BLaER1 treated with 17β-estradiol and CSF1 and Interleukin-3, amounts not matched to agents 10 nM and 100 nM (cell line): ENCODE measurements around the gene PIGR.

Experiments
- H3K27ac ChIP-seq, 11 experiments: shearing (Covaris generic); formaldehyde crosslinking; 2 replicates each; pipeline ENCODE4 v1.8.1; 2022
- H3K27me3 ChIP-seq, 11 experiments: shearing (Covaris generic); formaldehyde crosslinking; 2 replicates each; pipeline ENCODE4 v1.8.1; 2022
- H3K36me3 ChIP-seq, 11 experiments: shearing (Covaris generic); formaldehyde crosslinking; 2 replicates each; pipeline ENCODE4 v1.8.1; 2022
- H3K4me1 ChIP-seq, 10 experiments: shearing (Covaris generic); formaldehyde crosslinking; 2 replicates each; pipeline ENCODE4 v1.8.1; 2022
- H3K4me2 ChIP-seq, 11 experiments: shearing (Covaris generic); formaldehyde crosslinking; 2 replicates each; pipeline ENCODE4 v1.8.1; 2022
- H3K4me3 ChIP-seq, 10 experiments: shearing (Covaris generic); formaldehyde crosslinking; 2 replicates each; pipeline ENCODE4 v1.8.1; 2022
- H3K9ac ChIP-seq, 11 experiments: shearing (Covaris generic); formaldehyde crosslinking; 2 replicates each; pipeline ENCODE4 v1.8.1; 2022
- H3K9me3 ChIP-seq, 11 experiments: shearing (Covaris generic); formaldehyde crosslinking; replicated peaks in 1 of 11; 2 replicates each; pipeline ENCODE4 v1.8.1; 2022
- H4K20me1 ChIP-seq, 11 experiments: shearing (Covaris generic); formaldehyde crosslinking; 2 replicates each; pipeline ENCODE4 v1.8.1; 2022
- Cebpa-rat ChIP-seq, 11 experiments: shearing (Covaris generic); IDR thresholded peaks; 2 replicates each; pipeline ENCODE4 v1.8.1; 2022

The PIGR gene

DNA sequence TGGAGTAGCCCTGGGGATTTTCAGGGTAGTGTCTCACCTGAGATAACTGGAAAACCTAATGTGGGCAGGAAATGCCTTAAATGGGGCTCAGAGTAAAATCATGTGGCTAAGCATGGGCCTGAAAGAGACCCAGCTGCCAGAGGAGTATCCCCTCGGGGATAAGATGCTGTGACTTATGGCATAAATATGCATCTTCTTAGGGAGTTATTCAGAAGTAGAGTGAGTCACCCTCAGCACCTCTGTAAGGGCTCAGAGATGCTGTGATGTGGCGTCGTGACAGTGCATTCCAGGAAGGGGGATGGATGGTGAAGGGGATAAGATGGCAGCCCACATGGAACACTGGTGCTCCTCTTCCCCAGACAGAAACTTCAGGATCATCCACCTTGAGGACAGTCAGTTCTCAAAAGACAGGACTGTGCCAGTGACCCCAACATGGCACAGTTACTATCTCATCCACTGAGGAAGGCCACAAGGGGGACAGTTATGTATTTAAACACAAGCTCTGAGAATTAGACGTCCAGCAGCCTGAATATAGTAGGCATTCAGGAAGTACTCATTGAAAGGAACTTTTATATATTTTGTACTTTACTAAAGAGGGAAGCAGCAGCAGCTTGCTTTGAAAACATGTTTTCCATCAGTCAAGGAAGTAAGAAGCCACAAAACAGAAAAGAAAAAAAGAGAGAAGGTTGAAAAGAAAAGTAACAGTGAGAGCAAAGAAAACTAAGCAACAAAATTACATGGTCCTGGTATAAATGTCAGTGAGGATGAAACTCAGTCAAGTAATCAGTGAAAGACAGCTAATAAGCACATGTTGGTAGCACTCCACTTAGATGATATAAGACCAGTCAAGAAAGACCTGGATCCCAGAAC, 40.7 kb downstream of the PIGR start:
- H3K4me2 ChIP-seq = peak overlapping the region; percentile 49 to 77 (median 61)
- peaks cover 20 to 76% (median 55%) of the 10 kb centered on the region in 11 experiments; a peak in 21 of 22 replicates for H3K36me3 ChIP-seq
- no peak overlapping the region for H3K4me3 ChIP-seq
- H4K20me1 ChIP-seq = peaks cover 0 to 28% (median 20%) of the 10 kb centered on the region in 11 experiments; a peak in 18 of 22 replicates
- H3K9me3 ChIP-seq = no peaks in the 10 kb centered on the region
- H3K4me1 ChIP-seq = peaks cover 29 to 42% (median 33%) of the 10 kb centered on the region in 10 experiments
- H3K9ac ChIP-seq = no peak overlapping the region
- peaks cover 23 to 34% (median 30%) of the 10 kb centered on the region in 11 experiments for H3K27me3 ChIP-seq
- H3K27ac ChIP-seq = peak overlapping the region in 6 of 11 experiments; percentile 2 to 52 (median 33); a peak in 11 of 22 replicates
- TF ChIP-seq Cebpa-rat (IDR thresholded peaks at IDR 0.05) = no peak

DNA sequence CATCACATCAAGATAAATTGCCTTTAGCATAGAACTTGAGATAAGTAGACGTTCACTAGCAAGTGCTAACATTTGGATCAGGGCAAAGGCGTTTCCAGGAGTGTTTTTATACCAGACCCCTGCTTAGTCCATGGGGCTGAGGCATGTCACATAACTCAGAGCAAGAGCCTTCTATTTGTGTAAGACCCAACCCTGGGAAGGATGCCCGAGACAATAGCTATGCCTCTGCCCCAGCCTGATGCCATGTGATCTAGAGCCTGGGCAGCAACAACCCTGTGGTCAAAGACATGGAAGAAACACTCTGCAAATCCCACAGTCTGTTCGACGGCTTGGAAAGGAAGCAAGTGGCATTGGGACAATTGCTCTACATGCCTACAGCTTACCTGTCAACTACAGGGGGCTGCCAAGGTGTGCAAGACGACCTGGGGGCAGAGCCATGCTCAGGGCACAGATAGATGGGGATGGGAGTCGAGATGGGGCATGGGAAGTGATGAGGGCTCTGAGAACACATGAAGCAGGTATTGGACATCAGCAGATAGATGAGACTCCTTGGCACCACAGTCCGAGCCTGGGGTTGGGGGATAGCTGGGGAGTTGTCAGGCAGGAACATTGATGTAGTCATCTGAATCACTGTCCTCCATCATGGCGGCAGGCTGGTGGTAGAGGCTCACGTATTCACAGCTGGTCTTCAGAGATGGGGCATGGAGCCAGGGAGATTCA, 41.7 kb downstream of the PIGR start:
- peaks cover 14 to 24% (median 20%) of the 10 kb centered on the region in 11 experiments for H3K27me3 ChIP-seq
- no peak overlapping the region for H3K4me3 ChIP-seq
- H3K9ac ChIP-seq = no peak overlapping the region
- H3K4me1 ChIP-seq = peaks cover 22 to 35% (median 27%) of the 10 kb centered on the region in 10 experiments
- H3K27ac ChIP-seq = no peak overlapping the region
- TF ChIP-seq Cebpa-rat (IDR thresholded peaks at IDR 0.05) = no peak
- H3K4me2 ChIP-seq = peak overlapping the region in 7 of 11 experiments; percentile 49 to 77 (median 64); a peak in 12 of 22 replicates
- H3K9me3 ChIP-seq = no peaks in the 10 kb centered on the region
- peaks cover 0 to 19% (median 11%) of the 10 kb centered on the region in 11 experiments; a peak in 18 of 22 replicates for H4K20me1 ChIP-seq
- H3K36me3 ChIP-seq = peaks cover 20 to 66% (median 49%) of the 10 kb centered on the region in 11 experiments; a peak in 20 of 22 replicates

DNA sequence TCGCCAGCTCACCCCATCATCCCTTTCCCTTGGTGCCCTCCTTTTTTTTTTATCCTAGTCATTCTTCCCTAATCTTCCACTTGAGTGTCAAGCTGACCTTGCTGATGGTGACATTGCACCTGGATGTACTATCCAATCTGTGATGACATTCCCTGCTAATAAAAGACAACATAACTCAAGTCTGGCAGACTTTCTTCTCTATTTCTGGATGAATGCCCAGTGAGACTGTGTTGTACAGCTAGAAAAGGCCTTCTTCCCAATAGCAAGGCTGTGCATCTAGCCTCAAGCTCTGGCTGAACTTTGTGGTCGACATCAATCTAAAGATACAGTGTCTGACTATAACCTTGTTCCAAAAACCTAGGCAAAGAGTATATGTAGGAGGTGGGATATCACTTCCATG, 42.6 kb downstream of the PIGR start:
- H3K36me3 ChIP-seq = peaks cover 20 to 58% (median 42%) of the 10 kb centered on the region in 11 experiments; a peak in 20 of 22 replicates
- peaks cover 0 to 10% (median 2%) of the 10 kb centered on the region in 11 experiments; a peak in 11 of 22 replicates for H4K20me1 ChIP-seq
- no peak overlapping the region for H3K4me2 ChIP-seq
- peaks cover 15 to 27% (median 22%) of the 10 kb centered on the region in 10 experiments for H3K4me1 ChIP-seq
- peaks cover 5 to 16% (median 12%) of the 10 kb centered on the region in 11 experiments for H3K27me3 ChIP-seq
- no peak overlapping the region for H3K27ac ChIP-seq
- no peak overlapping the region for H3K9ac ChIP-seq
- no peaks in the 10 kb centered on the region for H3K9me3 ChIP-seq
- H3K4me3 ChIP-seq = no peak overlapping the region
- no peak for TF ChIP-seq Cebpa-rat (IDR thresholded peaks at IDR 0.05)

DNA sequence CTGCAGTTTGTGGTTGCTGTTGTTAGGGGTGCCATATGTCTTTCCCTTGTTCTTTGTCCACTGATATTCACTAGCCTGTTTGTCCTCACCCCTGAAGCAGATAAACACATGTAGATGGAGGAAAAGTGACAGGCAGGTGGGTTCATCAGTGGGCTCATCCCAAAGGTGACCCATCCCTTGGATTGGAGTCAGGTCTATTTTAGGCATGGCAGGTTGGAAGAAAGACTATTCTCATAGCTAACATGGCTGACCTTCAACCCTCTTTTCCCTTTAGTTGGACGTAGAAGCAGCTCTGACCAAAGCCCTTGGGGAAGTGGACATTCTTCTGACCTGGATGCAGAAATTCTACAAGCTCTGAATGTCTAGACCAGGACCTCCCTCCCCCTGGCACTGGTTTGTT, 43.6 kb downstream of the PIGR start:
- Histone ChIP-seq H3K27me3 (peaks cover 0 to 6% (median 2%) of the 10 kb centered on the region in 11 experiments; a peak in 9 of 22 replicates), H3K4me2 (no peak overlapping the region), H3K4me3 (no peak overlapping the region), H4K20me1 (peaks cover 0 to 6% (median 0%) of the 10 kb centered on the region in 11 experiments; a peak in 4 of 22 replicates), H3K4me1 (peaks cover 15 to 26% (median 22%) of the 10 kb centered on the region in 10 experiments), H3K9ac (no peak overlapping the region), H3K36me3 (peaks cover 16 to 48% (median 33%) of the 10 kb centered on the region in 11 experiments; a peak in 20 of 22 replicates), H3K9me3 (no peaks in the 10 kb centered on the region), H3K27ac (no peak overlapping the region)
- no peak for TF ChIP-seq Cebpa-rat (IDR thresholded peaks at IDR 0.05)

DNA sequence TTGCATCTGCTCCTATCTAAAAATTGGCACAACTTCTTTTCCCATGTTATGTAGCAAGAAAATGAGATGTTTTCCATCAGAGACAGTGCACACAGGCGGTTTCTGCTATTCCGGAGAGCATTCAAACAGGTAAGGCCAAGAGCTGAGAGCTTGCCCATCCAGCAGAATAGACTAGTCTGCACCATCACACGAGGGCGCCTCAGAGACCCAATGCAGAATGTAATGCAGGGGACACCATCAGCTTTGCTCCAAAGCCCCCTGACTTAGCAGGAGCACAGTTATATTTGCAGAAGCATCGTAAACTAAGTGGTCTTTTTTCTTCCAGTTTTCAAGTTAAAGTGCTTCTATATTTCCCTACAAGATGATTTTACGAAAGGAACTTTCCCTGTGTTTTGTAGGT, 44.3 kb downstream of the PIGR start:
- TF ChIP-seq Cebpa-rat (IDR thresholded peaks at IDR 0.05) = no peak
- Histone ChIP-seq H3K9ac (no peak overlapping the region), H3K36me3 (peaks cover 16 to 41% (median 26%) of the 10 kb centered on the region in 11 experiments; a peak in 20 of 22 replicates), H3K4me3 (no peak overlapping the region), H4K20me1 (no peaks in the 10 kb centered on the region; a peak in 1 of 22 replicates), H3K27me3 (no peaks in the 10 kb centered on the region), H3K9me3 (no peaks in the 10 kb centered on the region), H3K4me1 (peaks cover 15 to 28% (median 25%) of the 10 kb centered on the region in 10 experiments), H3K27ac (no peak overlapping the region), H3K4me2 (no peak overlapping the region)

DNA sequence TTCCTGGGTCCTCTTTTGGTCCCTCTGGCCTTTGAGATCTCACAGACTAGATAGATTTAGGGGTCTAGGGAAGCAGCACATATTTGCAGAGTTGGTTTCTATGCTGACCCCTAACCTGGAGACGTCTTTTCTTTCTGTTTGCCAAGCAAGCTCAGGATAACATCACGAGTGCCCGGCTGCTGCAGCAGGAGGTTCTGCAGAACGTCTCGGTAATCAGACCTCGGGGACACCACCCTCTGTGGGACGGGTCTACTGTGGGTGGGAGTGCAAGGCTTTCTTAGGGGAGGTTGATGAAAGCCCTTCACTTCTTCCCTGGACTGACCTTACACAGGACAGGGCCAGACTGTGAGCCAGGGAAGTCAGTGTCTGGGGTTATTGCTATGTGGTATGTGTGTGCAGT, 46.1 kb downstream of the PIGR start:
- Histone ChIP-seq H3K4me2 (no peak overlapping the region), H4K20me1 (no peaks in the 10 kb centered on the region; a peak in 1 of 22 replicates), H3K4me1 (peaks cover 4 to 22% (median 17%) of the 10 kb centered on the region in 10 experiments; a peak in 17 of 20 replicates), H3K9me3 (no peaks in the 10 kb centered on the region), H3K4me3 (no peak overlapping the region), H3K9ac (no peak overlapping the region), H3K27ac (no peak overlapping the region), H3K36me3 (peaks cover 16 to 34% (median 26%) of the 10 kb centered on the region in 11 experiments; a peak in 20 of 22 replicates), H3K27me3 (no peaks in the 10 kb centered on the region; a peak in 1 of 22 replicates)
- TF ChIP-seq Cebpa-rat (IDR thresholded peaks at IDR 0.05) = no peak

DNA sequence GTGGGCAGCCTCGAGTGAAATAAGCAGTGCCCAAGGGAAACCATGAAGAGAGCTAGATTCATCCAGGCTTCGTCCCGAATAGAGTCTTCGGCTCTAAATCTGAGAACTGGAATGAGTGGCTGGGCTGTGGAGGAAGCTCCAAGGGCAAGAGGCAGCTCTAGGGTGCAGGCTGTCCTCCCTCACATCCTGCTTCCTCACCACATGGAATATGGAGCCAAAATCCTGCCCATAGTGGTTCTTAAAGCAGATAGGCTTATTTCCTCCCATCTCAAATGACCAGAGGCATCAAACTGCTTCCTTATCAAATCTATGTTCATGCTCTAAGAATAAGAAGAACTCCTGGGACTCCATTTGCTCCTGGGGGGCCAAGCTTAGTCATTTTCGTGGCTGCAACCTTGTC, 46.5 kb downstream of the PIGR start:
- H3K4me3 ChIP-seq = no peak overlapping the region
- no peak overlapping the region for H3K27ac ChIP-seq
- no peaks in the 10 kb centered on the region; a peak in 1 of 22 replicates for H3K27me3 ChIP-seq
- H3K4me1 ChIP-seq = peaks cover 0 to 20% (median 12%) of the 10 kb centered on the region in 10 experiments; a peak in 15 of 20 replicates
- H3K4me2 ChIP-seq = no peak overlapping the region
- no peak for TF ChIP-seq Cebpa-rat (IDR thresholded peaks at IDR 0.05)
- H3K9me3 ChIP-seq = no peaks in the 10 kb centered on the region
- H3K36me3 ChIP-seq = peaks cover 12 to 30% (median 22%) of the 10 kb centered on the region in 11 experiments; a peak in 20 of 22 replicates
- H4K20me1 ChIP-seq = no peaks in the 10 kb centered on the region; a peak in 1 of 22 replicates
- H3K9ac ChIP-seq = no peak overlapping the region

DNA sequence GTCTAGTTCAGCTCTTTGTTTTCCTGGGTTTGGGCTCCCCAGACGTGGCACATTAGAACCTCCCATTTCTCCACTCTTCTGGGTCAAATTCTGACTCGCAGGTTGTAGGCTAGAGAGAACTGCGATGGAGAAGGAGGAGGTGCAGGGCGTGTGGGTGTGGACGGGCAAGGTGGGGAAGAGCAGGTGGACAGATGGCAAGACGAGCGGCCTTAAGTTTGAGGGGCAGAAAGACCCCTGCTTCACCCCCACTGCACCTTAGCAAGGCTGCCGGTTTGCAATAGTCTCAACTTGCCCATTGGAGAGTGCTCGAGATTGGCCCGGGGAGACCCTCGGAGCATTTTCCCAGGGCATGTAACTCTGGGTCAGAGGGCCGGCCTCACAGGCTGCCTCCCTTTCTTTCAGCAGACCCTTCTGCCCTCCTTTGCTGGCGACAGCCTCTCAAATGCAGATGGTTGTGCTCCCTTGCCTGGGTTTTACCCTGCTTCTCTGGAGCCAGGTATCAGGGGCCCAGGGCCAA, 47.3 kb downstream of the PIGR start:
- H4K20me1 ChIP-seq = no peaks in the 10 kb centered on the region; a peak in 1 of 22 replicates
- H3K36me3 ChIP-seq = peaks cover 5 to 22% (median 14%) of the 10 kb centered on the region in 11 experiments; a peak in 17 of 22 replicates
- peaks cover 0 to 2% (median 0%) of the 10 kb centered on the region in 11 experiments; a peak in 1 of 22 replicates for H3K27me3 ChIP-seq
- no peak for TF ChIP-seq Cebpa-rat (IDR thresholded peaks at IDR 0.05)
- H3K27ac ChIP-seq = no peak overlapping the region
- no peak overlapping the region for H3K9ac ChIP-seq
- H3K4me1 ChIP-seq = peaks cover 0 to 20% (median 11%) of the 10 kb centered on the region in 10 experiments; a peak in 15 of 20 replicates
- no peak overlapping the region for H3K4me3 ChIP-seq
- H3K9me3 ChIP-seq = no peaks in the 10 kb centered on the region
- H3K4me2 ChIP-seq = no peak overlapping the region
